Activated naive CD4-positive, alpha-beta T cell treated with anti-CD3 and anti-CD28 coated beads, Interleukin-2, amount 50 U/mL, for 16 hours (primary cell): ENCODE results near the gene CMSS1.
"Not testable (repeated sequence)": the region's sequence is repeated elsewhere in the genome, so short reads cannot be mapped to it uniquely, and the experiment has no call there.

ENCODE experiments used
- DNase-seq: peaks from one replicate; pipeline ENCODE4 v3.0.0-alpha.2; 2020

CMSS1 gene

GRCh38 chr3:100093831-100094230, 276.2 kb downstream of the CMSS1 start:
- DNase-seq, result no peak

- not testable (repeated sequence) for DNase-seq
Observed at GRCh38 chr3:100096286-100096685, 278.6 kb downstream of the CMSS1 start.

GRCh38 chr3:100096866-100097265, 279.2 kb downstream of the CMSS1 start:
- no peak for DNase-seq

- no peak for DNase-seq
Observed at GRCh38 chr3:100097919-100098783, 280.5 kb downstream of the CMSS1 start.

- DNase-seq, result no peak
Observed at GRCh38 chr3:100098784-100099070, 281.1 kb downstream of the CMSS1 start.

- no peak for DNase-seq
Observed at GRCh38 chr3:100099621-100100020, 282.0 kb downstream of the CMSS1 start.

- no peak for DNase-seq
Observed at GRCh38 chr3:100100425-100100824, 282.8 kb downstream of the CMSS1 start.

- DNase-seq, result no peak
Observed at GRCh38 chr3:100102757-100103156, 285.1 kb downstream of the CMSS1 start.

GRCh38 chr3:100103558-100104441, 286.1 kb downstream of the CMSS1 start:
- DNase-seq, result no peak

GRCh38 chr3:100104442-100104798, 286.8 kb downstream of the CMSS1 start:
- DNase-seq, result no peak

GRCh38 chr3:100104817-100105413, 287.3 kb downstream of the CMSS1 start:
- no peak for DNase-seq

- DNase-seq, result no peak
Observed at GRCh38 chr3:100105501-100105900, 287.8 kb downstream of the CMSS1 start.

- DNase-seq, result no peak
Observed at GRCh38 chr3:100106094-100106493, 288.4 kb downstream of the CMSS1 start.

GRCh38 chr3:100106531-100107141, 289.0 kb downstream of the CMSS1 start:
- DNase-seq, result no peak

GRCh38 chr3:100107221-100107814, 289.7 kb downstream of the CMSS1 start:
- DNase-seq, result no peak

- DNase-seq, result no peak
Observed at GRCh38 chr3:100108464-100109079, 290.9 kb downstream of the CMSS1 start.

GRCh38 chr3:100110162-100110561, 292.5 kb downstream of the CMSS1 start:
- no peak for DNase-seq

GRCh38 chr3:100111728-100112127, 294.1 kb downstream of the CMSS1 start:
- DNase-seq, result no peak

- DNase-seq, result no peak
Observed at GRCh38 chr3:100113723-100114412, 296.2 kb downstream of the CMSS1 start.

- DNase-seq, result no peak
Observed at GRCh38 chr3:100114413-100115030, 296.9 kb downstream of the CMSS1 start, which contains the start of gene FILIP1L. Gene FILIP1L (minus strand): TSS chr3:100114501.

- no peak for DNase-seq
Observed at GRCh38 chr3:100117093-100117492, 299.4 kb downstream of the CMSS1 start.
